HG02970 (cell line): ENCODE results near the gene HES6.
"Not testable (repeated sequence)": the region's sequence is repeated elsewhere in the genome, so short reads cannot be mapped to it uniquely, and the experiment has no call there.

Experiments used
- ATAC-seq: cut with Tn5 transposase; IDR thresholded peaks from one replicate; pipeline ENCODE4 v1.9.1; 2021; ENCODE audit warnings: mild to moderate bottlenecking, moderate library complexity, moderate number of reproducible peaks; ENCODE audit not compliant: unreplicated experiment, low FRiP score

Gene HES6

DNA sequence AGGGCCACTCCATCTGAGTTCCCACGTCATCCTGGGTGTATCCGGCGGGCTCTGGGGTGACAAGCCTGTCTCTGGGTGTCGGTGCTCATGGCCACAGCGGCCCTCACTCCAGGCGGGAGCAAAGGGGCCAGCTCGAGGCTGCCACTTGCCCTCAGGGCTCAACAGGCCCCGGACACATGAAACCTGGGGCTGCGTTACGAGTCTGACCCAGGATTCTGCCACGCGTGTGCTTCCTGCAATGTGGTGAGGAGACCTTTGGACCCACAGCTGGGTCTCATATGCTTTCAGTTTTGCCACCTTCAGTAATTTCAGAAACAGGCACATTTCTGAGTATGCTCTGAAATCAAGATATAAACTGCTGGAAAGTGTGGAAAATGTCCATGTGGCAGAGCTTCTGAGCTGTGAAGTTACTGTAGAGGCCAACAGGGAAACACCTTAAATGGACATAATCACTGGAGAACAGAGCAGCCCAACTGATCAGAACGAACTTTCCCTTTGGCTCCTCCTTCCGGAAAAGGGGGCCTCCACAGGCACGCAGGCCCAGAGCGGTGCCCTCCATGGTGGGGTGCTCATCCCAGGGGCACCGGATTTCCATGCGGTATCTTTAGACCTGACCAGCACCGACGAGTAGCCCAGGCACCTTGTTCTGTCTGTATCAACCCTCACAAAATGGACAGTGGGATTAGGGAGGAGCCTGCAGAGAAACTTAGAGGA, 34.5 kb upstream of the HES6 start:
- no peak for ATAC-seq

DNA sequence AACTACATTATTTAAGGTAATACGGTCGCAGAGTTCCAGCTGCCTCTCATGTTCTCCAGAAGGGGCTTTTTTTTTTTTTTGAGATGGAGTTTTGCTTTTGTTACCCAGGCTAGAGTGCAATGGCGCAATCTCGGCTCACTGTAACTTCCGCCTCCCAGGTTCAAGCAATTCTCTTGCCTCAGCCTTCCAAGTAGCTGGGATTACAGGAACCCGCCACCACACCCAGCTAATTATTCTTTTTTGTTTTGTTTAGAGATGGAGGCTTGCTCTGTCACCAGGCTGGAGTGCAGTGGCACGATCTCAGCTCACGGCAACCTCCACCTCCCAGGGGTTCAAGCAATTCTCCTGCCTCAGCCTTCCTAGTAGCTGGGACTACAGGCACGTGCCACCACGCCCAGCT, 33.6 kb upstream of the HES6 start:
- not testable (repeated sequence) for ATAC-seq

DNA sequence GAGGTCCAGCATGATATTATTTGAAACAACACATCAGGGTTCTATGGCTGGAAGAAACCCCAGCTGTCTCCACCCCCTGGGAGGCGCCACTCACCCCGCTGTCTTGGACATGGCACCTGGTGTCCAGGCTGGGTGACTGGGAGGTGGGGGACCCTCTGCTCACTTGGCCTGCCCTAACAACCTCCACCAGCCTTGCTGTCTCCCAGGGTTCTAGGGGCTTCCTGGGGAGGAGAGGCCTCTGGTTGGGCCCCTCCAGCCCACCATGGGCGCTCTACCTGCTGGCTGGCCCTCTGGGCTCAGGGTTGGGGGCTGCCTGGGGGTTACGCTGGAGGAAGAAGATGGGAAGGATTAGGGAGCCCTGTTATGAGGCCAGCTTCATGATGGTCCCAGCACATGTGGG, 32.3 kb upstream of the HES6 start:
- no peak for ATAC-seq

DNA sequence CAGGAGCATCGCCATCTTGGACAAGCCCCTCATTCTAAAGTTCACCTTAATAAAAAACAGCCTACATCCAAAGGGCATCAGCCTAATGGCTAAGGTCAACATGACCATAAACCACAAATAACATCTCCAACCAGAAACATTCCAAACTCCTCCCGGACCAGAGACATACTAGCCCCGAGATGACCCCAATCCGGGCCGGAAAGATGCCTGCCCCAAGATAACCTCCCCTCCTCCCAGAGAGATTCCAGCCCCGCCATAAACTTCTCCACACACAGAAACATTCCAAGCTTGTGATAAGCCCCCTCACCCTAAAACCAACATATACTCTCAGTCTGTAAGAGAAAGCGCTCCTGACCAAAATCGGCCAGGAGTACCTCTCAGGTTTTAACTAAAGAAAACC, 31.8 kb upstream of the HES6 start:
- not testable (repeated sequence) for ATAC-seq

DNA sequence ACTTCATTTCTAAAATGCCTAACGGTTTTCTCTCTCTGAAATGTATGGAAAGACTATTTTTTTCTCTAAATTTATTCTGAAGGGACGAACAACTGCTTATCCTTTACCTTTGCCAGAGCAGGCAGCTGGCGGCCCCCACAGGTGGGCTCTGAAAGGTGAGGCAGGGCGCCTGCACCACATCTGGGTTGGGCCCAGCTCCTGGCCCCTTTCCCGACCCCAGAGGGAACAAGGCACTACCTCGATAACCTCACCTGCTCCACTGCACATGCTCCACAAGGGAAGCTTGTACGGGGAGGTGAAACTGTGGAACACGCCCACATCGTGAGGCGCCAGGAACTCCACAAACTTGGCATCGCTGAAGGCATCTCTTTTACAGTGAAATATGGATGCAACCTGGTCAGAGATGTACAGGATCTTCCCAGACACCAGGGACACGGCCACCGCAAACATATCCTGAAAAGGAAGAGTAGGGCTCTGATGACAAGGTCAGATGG, 31.3 kb upstream of the HES6 start:
- ATAC-seq, result no peak

DNA sequence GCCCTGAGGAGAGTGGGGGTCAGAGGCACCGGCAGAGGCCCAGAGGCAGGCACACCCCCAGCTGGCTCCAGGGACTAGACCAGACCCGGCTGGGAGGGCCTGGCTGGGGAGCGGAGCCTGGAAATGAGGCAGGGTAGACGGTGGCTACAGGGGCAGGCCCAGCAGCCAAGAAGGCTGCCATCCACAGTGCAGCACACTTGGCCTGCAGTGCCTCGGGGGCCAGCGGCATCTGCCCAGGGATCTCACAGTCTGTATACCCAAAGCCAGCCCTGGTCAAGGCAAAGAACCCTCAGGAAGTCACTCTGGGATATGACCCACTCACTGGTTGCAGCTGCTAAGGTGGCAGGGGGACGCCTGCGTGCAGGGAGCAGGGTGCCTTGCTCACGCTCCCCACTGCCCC, 30.8 kb upstream of the HES6 start:
- no peak for ATAC-seq

DNA sequence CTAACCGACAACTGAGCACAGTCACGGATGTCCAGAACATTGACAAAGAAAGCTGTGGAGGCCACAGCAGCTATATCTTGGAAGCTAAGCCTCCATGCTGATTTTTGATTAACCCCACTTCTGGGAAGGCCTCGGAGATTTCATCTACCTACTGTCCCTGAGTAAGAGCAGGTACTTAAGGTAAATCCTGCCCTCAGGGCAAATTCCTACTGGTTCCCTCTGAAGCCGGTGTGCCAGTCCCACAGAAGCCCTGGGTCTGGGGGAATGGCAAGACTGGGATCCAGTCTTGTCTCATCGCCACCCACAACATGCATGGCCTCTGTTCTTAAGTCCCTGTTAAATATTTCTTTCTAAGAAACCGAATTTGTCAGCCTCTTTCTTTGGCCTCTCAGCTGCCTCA, 29.9 kb upstream of the HES6 start:
- no peak for ATAC-seq

DNA sequence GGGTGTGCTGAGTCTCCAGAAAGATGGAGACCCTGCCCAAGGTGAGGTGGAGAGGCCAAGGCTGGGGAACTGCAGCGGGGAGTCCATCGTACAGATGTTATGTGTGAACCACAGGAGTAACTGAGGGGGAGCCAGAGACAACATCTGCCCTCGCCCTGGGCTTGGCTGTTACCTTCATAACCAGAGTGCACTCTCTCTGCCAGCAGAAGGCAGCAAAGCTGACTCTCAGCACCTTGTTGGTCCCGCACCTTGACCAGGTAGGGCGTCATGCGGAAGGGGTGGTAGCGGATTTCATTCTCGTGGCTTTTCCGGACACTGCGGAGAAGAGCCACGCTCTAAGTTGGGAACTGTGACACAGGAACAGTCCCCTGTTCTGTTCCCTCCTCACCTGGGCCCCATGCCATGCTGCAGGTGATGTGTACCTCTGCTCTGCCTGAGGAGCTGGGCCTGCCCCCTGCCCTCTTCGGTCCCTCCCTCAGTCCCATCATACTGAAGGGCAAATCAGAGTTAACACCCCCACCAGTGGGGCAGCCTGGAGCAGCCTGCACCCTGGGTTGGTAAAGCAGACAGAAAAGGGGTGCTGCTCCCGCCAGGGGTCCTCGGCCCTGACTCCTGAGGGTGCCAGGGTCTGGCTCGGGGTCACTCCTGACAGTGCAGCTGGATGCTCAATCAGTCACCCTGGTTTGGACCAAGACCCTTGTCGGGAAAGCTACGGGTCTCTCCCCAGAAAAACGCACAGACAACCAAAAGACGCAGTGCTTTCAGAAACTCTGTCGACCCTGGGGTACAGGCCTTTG, 28.2 kb upstream of the HES6 start:
- no peak for ATAC-seq

DNA sequence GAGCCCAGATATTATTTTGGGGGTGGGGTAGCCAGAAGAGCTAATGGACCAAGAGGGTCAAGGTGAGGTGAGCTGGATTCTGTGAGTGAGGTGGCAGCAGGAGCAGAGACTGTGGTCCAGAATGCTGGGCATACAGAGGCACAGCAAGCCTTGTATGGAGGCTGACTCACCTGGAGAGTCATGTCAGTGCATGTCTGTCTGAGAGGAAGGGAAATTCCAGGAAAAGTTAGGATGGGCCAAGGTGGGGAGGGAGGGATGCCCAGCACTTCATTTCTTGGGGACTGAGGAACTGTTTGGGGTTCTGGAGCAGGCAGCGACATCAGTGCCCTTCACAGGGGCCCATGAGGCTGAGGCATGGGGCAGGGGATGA, 27.5 kb upstream of the HES6 start:
- ATAC-seq, result no peak

DNA sequence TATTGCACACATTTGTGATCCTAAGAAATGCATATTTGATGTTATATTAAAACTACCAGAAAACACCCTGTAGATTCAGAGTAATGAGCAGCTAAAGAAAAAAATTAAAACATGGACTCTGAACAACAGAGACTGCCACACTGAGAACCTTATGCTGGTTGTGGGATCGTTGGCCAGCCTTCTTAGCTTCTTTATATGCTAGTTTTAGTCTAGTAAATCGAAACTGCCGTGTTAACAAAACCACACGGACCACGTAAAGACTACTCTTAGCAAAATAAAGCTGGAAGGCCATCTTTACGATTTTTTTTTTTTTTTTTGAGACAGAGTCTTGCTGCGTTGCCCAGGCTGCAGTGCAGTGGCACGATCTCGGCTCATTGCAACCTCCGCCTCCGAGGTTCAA, 25.8 kb upstream of the HES6 start:
- ATAC-seq, result no peak

DNA sequence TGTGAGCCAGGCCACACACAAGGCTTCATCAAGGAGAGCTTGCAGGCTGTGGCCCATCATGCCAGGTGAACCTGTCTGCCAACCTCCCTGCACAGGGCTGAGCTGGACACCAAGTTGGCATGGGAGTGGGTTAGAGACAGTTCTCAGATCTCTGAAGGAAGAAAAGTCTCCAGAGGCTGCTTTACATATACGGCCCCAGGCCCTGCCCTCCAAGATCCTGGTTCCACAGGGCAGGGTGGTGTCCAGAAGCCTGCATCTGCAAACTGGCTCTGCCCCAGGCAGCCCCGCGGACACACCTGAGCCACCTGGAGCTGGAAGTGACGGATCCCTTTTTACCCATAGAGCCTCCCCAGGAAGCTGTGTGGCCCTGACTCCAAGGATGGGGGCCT, 24.2 kb upstream of the HES6 start:
- ATAC-seq, result no peak

DNA sequence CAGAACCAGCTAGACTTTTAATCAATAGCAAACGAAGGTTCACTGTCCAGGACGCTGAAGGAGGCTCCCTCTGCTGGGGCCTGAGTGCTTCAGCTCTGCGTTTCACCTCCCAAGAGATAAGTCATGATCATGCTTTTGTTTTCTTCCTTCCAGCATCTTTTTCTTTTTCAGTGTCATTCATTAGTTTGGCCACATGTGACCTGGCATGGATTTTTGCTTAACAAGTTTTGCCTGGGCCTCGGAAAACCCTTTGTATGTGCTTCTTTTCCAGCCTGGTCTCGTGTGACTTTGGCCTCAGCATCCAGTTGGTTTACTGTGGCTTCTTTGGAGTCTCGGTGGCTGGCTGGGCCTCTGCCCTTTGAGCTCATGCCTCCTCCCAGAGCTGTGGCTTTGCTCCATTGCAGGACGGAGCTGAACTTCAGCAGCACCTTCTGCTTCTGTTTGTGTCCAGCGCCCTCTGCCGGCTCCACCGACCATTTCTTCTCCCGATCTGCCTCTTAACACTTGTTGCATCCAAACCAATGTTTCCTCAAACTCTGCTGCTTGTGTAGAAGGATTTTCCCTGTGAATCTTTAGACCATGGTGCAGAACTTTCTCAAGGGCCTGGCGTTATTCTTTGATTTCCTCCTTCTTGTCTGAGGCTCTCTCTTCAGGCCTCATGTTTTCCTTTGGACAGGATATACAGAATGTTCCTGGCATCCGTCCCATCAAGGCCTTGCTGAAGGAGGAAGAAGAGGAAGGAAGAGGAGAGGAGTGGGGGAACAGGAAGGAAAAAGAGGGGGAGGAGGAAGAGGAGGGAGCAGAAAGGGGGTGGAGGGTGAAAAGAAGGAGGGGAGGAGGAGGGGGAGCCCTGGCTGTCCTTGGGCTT, 23.6 kb upstream of the HES6 start:
- ATAC-seq, result no peak

DNA sequence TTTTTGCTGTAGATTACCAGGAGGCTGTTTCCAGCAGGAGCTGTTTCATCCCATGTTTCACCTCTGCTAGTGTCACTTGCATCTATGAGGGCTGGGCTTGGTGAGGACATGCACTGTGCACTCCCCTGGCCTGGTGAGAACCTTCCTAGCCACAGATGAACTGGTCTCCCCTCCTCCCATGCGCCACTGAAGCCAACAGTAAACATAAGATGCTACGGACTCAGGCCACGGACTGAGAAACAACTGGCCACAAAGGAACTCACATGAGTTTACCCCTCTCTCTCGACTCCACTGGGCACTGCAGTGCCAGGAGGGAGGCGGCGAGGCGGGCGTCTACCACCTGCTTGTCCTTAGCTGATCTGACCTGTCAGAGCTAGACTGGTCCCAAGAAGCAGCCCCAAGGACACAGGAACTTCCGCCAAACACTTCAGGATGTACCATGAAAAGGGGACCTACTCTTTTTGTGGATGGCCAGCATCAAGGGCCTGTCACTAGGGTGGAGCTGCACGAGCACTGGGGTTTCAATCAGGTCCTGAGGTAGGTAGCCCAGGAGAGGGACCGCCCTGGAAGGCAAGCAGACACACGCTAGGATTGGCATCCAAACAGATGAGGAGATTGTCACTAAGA, 22.8 kb upstream of the HES6 start:
- ATAC-seq, result no peak

DNA sequence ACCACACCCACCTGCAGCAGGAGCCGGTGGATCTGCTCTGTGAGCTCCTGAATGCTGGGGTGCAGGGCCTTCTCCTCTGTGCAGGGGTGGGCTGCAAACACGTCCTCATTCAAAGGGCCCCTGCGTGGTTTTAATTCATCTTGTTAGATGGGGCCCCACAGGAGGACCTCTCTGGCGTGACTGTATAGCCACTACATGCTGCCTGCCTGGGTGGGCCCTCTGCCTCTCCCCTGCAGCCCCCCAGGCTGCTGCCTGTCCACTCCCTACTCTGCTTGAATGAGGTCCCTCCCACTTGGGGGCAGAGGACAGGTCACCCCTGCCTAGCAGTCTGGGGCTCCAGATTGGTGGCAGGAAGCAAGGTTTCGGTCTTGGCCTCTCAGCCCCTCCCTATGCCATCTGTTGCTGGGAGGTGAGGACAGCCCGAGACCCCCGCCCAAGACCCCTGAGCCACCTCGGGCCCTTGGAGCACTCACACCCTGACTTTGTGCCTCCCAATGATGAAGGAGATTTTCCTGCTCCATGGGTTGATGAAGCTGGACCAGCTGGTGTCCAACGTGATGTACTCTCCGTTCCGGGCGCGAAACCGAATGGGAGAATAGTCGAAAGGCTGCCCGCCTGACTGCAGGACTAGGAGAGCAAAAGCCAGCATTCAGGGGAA, 22.0 kb upstream of the HES6 start:
- ATAC-seq, result no peak

DNA sequence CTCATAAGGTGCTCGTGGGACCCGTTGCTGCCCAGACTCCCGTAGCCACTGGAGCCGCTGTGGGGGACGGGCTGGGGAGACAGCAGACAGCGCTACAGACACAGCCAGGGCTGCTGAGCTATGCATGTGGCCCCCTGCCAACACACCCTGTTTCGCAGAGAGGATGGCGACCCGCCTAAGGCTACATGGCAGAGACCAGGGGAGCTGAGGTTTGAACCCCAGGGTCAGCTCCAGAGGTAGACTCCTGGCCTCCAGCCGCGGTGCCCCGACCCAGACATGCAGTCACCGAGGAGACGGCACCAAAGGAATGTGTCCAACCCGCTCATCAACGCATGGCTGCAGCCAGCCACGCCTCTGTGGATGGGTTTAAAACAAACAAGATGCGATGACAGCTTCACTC, 21.0 kb upstream of the HES6 start:
- ATAC-seq, result no peak

DNA sequence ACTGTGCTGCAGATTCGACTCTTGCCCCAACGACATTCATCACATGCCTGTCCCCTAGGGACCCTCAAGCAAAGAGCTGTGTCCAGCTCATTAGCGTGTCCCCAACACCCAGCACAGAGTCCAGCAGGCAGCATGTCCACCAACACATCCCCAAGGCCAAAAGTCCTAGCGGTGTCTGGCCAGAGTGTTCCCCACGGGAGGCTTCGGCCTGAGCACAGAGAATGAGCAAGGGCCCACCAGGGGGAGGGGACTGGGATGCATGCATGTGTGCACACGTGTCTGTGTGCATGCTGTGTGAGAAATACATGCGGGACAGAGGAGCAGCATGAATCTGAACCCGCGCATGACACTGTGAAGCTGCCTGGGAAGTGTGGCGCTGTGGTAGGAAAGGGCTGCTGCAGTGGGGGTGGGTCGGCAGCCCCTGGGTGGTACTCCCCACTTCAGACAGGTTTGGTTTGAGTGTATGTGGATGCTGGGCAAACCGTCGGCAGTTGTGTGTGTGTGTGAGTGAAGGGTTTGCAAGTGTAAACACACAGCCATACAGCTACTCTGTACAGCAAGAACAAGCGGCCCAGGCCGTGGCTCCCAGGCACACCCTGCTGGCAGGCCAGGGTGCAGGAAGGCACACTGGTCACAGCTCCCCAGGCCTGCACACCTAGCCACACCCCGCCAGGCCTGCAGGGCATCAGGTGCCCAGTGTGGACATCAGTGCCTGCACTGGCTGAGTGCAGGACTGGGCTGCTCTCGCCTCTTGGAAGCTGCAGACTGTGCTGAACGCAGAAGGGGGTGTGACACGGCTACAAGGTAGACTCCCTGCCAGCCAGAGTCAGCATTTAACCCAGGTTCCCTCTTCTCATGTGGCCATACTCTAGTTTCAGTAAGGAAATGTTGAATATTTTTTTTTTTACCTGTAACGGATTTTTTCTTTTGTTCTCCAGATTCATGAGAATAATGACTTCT, 19.5 kb upstream of the HES6 start:
- ATAC-seq, result no peak

DNA sequence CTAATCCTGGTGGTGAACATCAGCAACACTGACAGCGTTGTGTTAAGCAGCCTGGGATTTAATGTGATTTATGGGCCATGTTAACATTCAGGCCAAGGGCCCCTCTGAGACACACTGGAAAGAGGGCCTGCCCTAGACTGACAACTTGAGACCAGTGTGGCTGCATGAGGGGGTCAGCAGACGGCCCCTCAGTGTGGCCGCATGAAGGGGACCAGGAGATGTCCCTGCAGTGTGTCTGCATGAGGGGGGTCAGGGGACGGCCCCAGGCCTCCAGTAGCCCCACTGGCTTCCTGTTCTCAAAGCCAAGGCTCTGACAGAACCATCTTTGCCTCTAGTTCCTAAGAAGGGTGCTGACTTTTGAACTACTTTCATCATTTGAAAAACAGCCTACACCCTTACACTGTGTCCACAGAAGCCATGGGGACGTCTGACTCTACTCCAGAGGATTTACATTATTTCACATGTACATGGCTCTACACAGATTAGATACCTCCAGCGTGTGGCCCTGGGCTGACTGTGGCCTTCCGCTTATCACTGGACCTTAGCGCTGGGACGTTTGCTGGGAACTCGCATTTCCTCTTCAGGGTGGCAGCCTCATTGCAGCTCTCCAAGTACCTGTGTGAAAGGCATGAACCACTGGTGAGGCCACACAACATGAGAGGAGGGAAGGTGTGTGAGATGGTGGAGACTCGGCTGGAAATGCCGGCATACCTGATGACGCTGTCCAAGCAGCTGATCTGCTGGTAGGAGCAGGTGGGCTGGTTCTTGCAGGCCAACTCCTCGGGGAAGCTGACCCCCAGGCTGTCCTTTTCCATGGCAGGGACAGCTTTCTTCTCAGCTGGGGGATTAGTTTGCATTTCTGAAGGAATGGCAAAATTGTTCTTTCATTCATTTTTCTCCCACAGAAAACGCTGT, 18.2 kb upstream of the HES6 start:
- ATAC-seq, result no peak

DNA sequence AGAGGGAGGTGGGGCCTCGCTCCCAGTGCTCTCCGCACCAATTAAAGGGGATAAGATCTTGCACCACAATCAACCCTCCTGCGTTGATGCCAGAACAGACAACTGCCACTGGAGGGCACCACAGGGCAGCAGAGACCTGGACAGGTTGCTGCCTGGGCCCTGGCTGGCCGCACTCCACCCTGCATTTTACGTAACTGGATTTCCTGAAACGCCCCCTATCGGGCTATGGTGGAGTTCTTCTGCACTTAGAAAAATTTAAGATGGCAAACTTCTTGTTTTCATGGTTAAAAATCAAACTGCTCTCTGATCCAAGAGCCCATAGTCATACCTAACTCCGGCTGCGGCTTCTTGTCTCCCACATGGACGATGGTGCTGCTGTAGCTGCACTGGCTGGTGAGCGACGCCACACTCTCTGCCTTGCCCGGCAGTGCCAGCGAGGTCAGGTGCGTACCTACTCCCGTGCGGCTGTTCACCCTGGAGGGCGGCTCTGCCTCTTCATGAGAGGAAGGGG, 16.8 kb upstream of the HES6 start:
- ATAC-seq, result no peak
